Colonic mucosa (tissue), 4 donors: ENCODE results near the gene DENND1B. TPM values are rescaled to one million over a fixed set of nuclear protein-coding genes. Genes with fewer than 3 reads are reported as not detected.

Source experiments
- DNase-seq: peaks from one replicate; pipeline ENCODE4 v3.0.0-alpha.2; 2020
- H3K27ac ChIP-seq: fragments of 200-600 bp; one replicate; pipeline ENCODE4 v1.8.0; 2021
- H3K27me3 ChIP-seq: fragments of 200-600 bp; one replicate; pipeline ENCODE4 v1.8.0; 2021
- H3K36me3 ChIP-seq: fragments of 200-600 bp; one replicate; pipeline ENCODE4 v1.8.0; 2021
- H3K4me1 ChIP-seq: fragments of 200-600 bp; one replicate; pipeline ENCODE4 v1.8.0; 2021; ENCODE audit warnings: mild to moderate bottlenecking
- H3K4me3 ChIP-seq: fragments of 200-600 bp; one replicate; pipeline ENCODE4 v1.8.0; 2021
- H3K9ac ChIP-seq, 2 donors: one replicate each; pipeline ENCODE4 v1.7.0; 2013; ENCODE audit warnings: control low read depth in 2 of 2, low read depth in 2 of 2, low read length in 2 of 2
- H3K9me3 ChIP-seq: fragments of 200-600 bp; one replicate; pipeline ENCODE4 v1.8.0; 2021
- intact Hi-C: fragments of 100-400 bp; cut with DNase I; formaldehyde crosslinking; loops from one replicate; pipeline ENCODE4 v1.14.1; 2022
- total RNA-seq, 2 donors: library from RNA; stranded (reverse); fragmentation: NEBNext Ultra II Directional in 1 of 2; extraction: Animal tissue kit (Norgen Biotek cat#: 25700) in 1 of 2; gene quantifications; one replicate each; pipeline ENCODE4 v1.2.1, GENCODE V29; 2021
- TF ChIP-seq, protein P1 (sequence below): fragments of 200-600 bp; IDR thresholded peaks from one replicate; pipeline ENCODE4 v1.8.0; 2022; ENCODE audit warnings: antibody characterized with exemption, mild to moderate bottlenecking
- donor health status: healthy.
- donor health status: DM: no; HTN: no; CAD: no.
- donor health status: DM: no; HTN: no; CAD: no.

DENND1B gene
- total RNA-seq, 2 donors from 2014 or later, result 19.5 to 25.7 TPM

DNA sequence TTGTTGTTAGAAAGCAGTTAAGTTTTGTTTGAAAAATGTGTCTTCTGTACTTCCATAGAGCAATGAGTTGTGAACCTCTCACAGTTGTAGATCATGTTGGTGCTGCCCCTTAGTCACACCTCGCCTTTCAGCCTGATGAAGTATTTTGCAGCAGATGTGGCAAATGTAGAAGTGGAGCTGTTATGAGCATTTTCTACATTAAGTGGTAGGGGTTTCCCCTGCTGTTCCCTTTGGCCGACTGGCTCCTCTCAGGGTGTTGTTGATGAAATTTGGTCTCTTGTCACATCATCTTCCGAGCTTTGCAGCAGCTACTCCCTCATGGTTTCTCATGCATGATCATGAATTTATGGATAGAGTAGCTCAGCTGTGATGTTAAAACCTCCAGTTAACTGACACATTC is 33.6 kb upstream of the DENND1B start:
- Histone ChIP-seq H3K4me1 (peaks cover 4% of the 10 kb centered on the region), H3K4me3 (no peak overlapping the region), H3K27ac (no peak overlapping the region), H3K9ac (no peak overlapping the region), H3K9me3 (no peaks in the 10 kb centered on the region), H3K27me3 (no peaks in the 10 kb centered on the region), H3K36me3 (no peaks in the 10 kb centered on the region)
- TF ChIP-seq, protein P1, sequence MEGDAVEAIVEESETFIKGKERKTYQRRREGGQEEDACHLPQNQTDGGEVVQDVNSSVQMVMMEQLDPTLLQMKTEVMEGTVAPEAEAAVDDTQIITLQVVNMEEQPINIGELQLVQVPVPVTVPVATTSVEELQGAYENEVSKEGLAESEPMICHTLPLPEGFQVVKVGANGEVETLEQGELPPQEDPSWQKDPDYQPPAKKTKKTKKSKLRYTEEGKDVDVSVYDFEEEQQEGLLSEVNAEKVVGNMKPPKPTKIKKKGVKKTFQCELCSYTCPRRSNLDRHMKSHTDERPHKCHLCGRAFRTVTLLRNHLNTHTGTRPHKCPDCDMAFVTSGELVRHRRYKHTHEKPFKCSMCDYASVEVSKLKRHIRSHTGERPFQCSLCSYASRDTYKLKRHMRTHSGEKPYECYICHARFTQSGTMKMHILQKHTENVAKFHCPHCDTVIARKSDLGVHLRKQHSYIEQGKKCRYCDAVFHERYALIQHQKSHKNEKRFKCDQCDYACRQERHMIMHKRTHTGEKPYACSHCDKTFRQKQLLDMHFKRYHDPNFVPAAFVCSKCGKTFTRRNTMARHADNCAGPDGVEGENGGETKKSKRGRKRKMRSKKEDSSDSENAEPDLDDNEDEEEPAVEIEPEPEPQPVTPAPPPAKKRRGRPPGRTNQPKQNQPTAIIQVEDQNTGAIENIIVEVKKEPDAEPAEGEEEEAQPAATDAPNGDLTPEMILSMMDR, result no peak
- intact Hi-C loops, result no loop called here
- no peak for DNase-seq

DNA sequence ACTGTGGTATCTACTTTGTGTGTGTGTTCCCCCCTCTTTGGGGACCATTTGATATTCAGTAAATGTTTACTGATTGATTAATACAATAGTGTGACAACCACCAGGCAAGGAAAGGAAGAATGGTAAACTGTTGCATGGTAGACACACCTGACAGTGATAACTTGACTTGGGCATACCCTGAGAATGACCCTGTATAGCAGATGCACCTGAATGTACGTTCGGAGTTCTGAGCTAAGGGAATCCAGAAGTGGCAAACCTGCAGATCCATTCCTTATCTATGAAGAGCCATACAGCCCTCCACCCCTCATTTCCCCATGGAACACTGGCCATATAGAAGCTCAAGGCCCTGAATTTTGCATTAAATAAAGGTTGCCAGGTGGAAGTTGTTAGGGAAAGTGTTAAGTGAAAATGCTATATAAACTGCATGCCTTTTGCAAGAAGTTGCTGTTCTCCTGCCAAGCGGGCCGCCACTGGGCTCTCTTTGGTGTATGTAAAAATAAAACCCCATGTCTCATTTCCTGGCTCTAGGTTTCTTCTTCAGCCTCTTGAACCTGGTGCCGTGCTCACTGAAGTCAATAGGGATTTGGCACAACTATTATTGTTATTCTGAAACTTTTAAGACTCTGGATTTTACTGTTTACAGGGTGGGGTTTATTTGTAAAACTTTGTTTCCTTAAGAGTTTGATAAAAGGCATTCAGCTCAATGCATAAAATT is 32.6 kb upstream of the DENND1B start:
- TF ChIP-seq, protein P1, result no peak
- H3K4me1 ChIP-seq, result peaks cover 4% of the 10 kb centered on the region
- intact Hi-C loops, result no loop called here
- H3K9me3 ChIP-seq, result no peaks in the 10 kb centered on the region
- no peaks in the 10 kb centered on the region for H3K36me3 ChIP-seq
- no peak overlapping the region for H3K9ac ChIP-seq
- H3K27me3 ChIP-seq, result no peaks in the 10 kb centered on the region
- no peak for DNase-seq
- no peak overlapping the region for H3K4me3 ChIP-seq
- no peak overlapping the region for H3K27ac ChIP-seq

DNA sequence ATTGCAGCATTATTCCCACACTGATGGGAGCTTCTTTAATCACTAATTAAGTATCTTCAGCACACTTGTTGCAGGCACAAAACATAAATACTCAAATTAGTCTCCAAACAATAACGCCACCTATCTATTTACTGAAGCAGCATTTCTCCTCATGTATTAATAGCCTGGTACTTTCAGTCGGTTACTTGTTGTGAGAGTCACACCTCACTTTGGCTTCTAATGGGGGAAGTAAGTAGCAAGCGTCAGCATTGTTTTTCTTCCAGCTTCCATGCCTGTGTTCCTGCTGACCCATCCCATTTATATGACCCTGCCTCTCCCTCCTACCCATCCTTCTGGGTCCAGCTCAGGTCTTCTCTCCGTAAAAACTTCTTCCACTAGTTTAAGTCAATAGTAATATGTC is 31.9 kb upstream of the DENND1B start:
- H3K9ac ChIP-seq, result no peak overlapping the region
- intact Hi-C loops, result no loop called here
- H3K36me3 ChIP-seq, result no peaks in the 10 kb centered on the region
- H3K27ac ChIP-seq, result no peak overlapping the region
- no peak for DNase-seq
- no peaks in the 10 kb centered on the region for H3K9me3 ChIP-seq
- no peak overlapping the region for H3K4me3 ChIP-seq
- no peaks in the 10 kb centered on the region for H3K27me3 ChIP-seq
- TF ChIP-seq, protein P1, result no peak
- peaks cover 4% of the 10 kb centered on the region for H3K4me1 ChIP-seq

DNA sequence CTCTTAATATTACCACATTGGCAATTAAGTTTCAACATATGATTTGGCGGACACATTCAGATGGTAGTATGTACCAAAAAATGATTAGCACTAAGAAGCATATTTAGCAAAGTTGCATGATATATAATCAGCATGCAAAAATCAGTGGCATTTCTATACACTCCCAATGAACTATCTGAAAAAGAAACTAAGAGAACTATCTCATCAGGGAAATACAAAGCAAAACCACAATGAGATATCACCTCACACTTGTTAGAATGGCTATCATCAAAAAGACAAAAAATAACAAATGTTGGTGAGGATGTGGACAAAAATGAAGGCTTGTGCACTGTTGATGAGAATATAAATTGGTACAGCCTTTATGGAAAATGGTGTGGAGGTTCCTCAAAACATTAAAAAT is 31.4 kb upstream of the DENND1B start:
- H3K4me3 ChIP-seq, result no peak overlapping the region
- H3K4me1 ChIP-seq, result peaks cover 4% of the 10 kb centered on the region
- H3K9ac ChIP-seq, result no peak overlapping the region
- H3K9me3 ChIP-seq, result no peaks in the 10 kb centered on the region
- intact Hi-C loops, result no loop called here
- no peak overlapping the region for H3K27ac ChIP-seq
- H3K36me3 ChIP-seq, result no peaks in the 10 kb centered on the region
- TF ChIP-seq, protein P1, result no peak
- H3K27me3 ChIP-seq, result no peaks in the 10 kb centered on the region
- DNase-seq, result no peak

DNA sequence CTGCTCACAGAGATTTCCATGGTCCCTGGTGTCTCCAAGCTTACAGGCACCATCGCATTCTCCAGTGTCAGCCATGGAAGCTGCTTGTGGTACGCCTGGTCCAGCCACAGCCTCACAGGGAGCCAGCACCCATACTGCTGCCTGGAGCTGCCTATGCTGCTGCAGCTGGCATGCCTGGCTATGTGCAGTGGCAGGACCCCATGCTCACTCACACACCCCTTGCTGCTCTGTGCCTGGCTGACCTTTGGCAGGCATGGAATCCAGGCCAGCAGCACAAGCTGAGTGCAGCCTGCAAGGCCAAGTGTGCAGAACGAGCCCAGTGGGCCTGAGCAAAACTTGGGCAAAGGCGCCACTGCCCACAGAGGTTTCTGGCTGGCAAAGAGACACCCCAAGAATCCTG is 26.4 kb upstream of the DENND1B start:
- intact Hi-C loops, result no loop called here
- Histone ChIP-seq H3K9me3 (no peaks in the 10 kb centered on the region), H3K36me3 (no peaks in the 10 kb centered on the region)

More for the DNA sequence above, 26.4 kb upstream of the DENND1B start:
- Histone ChIP-seq H3K4me1 (no peaks in the 10 kb centered on the region), H3K27me3 (no peaks in the 10 kb centered on the region), H3K4me3 (no peak overlapping the region), H3K27ac (no peak overlapping the region), H3K9ac (no peak overlapping the region)
- TF ChIP-seq, protein P1, result no peak
- no peak for DNase-seq
